H1 (cell line): ENCODE data around the gene HACD2. TPM values are rescaled to one million over a fixed set of nuclear protein-coding genes. Genes with fewer than 3 reads are reported as not detected.

Source experiments
- KDM5A ChIP-seq: fragments of 200-600 bp; IDR thresholded peaks from 2 replicates; pipeline ENCODE4 v1.7.1; 2012; ENCODE audit warnings: mild to moderate bottlenecking, low read length, inconsistent platforms, mixed read lengths
- TEAD4 ChIP-seq: IDR thresholded peaks from 2 replicates; pipeline ENCODE4 v1.6.1; 2012; ENCODE audit warnings: low read depth, low read length, inconsistent platforms, mixed read lengths
- polyA plus RNA-seq, 7 experiments: library from polyadenylated mRNA; depleted of rRNA in 3 of 7; stranded (reverse) in 5 of 7; unstranded in 2 of 7; fragments of >200 nt in 5 of 7; fragments of 200-250 nt in 2 of 7; gene quantifications; 1 replicate in 5 of 7; 2 replicates in 1 of 7; 4 replicates in 1 of 7; pipeline versions ENCODE4 v1.2.1 to v1.2.3, GENCODE V29; 2011 to 2013; ENCODE audit warnings: missing spikeins in 2 of 7, mixed read lengths in 2 of 7
- total RNA-seq: library from RNA; stranded (reverse); fragmentation: NEBNext Ultra II Directional; extraction: Animal tissue kit (Norgen Biotek cat#: 25700); gene quantifications from 2 replicates; pipeline ENCODE4 v1.2.1, GENCODE V29; 2021
- TF ChIP-seq, protein P1 (sequence below): IDR thresholded peaks from 2 replicates; pipeline ENCODE4 v1.6.1; 2012; ENCODE audit warnings: inconsistent platforms

The HACD2 gene
- total and polyA plus RNA-seq, 2 of the 8 experiments (the other 6 are each of a cell fraction or from before 2014, with no cell fraction given): 24.9 to 31.2 TPM

DNA sequence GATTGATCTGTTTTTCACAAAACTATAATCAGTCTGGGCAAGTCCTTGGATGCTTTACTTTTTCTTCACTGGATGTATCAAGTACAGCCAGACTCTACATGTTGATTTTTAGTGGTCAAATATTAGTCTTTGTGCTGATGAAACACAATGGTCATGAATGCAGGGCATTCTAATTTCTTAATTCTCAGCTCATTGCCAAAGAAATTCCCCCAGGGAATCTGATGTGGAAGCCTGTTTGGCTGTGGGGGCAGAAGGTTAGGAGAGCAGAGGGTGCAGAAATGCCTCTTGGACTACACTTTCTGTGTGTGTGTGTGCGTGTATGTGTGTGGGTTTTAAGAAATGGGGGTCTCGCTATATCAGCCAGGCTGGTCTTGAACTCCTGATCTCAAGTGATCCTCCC lies 48.7 kb upstream of the HACD2 start (continued):
- TF ChIP-seq KDM5A: no peak
- no peak for TF ChIP-seq TEAD4
- TF ChIP-seq, protein P1, sequence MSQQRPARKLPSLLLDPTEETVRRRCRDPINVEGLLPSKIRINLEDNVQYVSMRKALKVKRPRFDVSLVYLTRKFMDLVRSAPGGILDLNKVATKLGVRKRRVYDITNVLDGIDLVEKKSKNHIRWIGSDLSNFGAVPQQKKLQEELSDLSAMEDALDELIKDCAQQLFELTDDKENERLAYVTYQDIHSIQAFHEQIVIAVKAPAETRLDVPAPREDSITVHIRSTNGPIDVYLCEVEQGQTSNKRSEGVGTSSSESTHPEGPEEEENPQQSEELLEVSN: no peak
